ENCODE measurements around the gene ARHGEF10L.

Gene ARHGEF10L

DNA sequence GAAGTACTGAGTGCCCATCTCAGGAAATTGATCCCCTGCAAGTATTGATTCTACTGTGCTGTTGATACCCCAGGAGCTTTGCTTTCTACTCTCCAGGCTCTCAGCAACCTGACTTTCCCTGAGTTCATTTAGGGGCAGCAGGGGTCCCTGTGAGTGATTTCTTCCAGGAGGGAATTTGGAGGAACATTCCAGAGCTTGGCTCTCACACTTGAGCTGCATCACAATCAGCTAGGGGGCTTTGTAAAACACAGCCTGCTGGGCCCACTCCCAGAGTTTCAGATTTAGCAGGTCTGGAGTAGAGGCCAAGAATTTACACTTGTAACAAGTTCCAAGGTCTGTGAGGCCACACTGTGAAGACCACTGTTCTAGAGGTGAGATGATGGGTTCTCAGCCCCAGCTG lies 199.6 kb downstream of the ARHGEF10L start:
- DNase-seq (ENCODE audit: low read depth in 2 of 2), result no peak
- no peak overlapping the region for H3K4me3 ChIP-seq (replicated peaks in 1 of 2; ENCODE audit: low read depth in 2 of 2, low read length in 2 of 2)
- TF ChIP-seq, protein P1, sequence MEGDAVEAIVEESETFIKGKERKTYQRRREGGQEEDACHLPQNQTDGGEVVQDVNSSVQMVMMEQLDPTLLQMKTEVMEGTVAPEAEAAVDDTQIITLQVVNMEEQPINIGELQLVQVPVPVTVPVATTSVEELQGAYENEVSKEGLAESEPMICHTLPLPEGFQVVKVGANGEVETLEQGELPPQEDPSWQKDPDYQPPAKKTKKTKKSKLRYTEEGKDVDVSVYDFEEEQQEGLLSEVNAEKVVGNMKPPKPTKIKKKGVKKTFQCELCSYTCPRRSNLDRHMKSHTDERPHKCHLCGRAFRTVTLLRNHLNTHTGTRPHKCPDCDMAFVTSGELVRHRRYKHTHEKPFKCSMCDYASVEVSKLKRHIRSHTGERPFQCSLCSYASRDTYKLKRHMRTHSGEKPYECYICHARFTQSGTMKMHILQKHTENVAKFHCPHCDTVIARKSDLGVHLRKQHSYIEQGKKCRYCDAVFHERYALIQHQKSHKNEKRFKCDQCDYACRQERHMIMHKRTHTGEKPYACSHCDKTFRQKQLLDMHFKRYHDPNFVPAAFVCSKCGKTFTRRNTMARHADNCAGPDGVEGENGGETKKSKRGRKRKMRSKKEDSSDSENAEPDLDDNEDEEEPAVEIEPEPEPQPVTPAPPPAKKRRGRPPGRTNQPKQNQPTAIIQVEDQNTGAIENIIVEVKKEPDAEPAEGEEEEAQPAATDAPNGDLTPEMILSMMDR (IDR thresholded peaks at IDR 0.05; ENCODE audit: low read depth, low read length), result no peak

DNA sequence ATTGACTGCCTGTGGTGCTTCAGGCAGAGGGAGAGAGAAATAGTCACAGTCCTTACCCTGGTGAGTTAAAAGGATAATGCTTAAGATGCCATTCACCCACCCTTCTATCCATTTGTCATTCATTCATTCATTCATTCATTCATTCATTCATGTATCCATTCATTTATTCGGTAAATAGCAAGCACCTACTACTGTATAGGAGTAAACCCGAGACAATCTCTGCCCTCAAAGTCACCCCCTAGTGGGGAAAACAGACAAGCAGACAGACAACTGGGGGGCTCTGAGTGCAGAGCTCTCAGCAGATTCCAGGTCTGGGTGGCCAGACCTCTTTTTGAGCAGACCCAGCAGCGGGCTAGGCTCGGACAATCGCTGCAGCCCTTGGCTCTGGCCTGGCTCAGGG lies 201.6 kb downstream of the ARHGEF10L start:
- TF ChIP-seq, protein P1 (IDR thresholded peaks at IDR 0.05; ENCODE audit: low read depth, low read length), result no peak
- H3K4me3 ChIP-seq (replicated peaks in 1 of 2; ENCODE audit: low read depth in 2 of 2, low read length in 2 of 2), result no peak overlapping the region
- no peak for DNase-seq (ENCODE audit: low read depth in 2 of 2)

DNA sequence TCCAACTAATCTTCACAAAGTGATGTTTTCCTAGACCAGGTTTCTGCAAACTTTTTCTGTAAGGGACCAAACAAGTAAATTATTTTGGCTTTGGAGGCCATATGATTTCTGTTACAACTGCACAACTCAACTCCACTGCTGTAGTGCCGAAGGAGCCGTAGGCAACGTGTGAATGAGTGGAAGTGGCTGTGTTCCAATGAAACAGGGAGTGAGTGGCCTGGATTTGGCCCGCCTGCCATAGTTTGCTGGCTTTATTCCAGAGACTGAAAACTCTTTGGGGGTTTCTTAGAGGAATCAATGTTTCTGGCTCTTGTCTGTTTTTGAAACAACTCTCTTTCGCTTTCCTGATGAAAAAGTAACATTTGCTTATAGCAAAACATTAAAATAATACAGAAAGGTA lies 203.1 kb downstream of the ARHGEF10L start:
- DNase-seq (ENCODE audit: low read depth in 2 of 2), result peak; percentile 38 to 69
- no peak overlapping the region for H3K4me3 ChIP-seq (replicated peaks in 1 of 2; ENCODE audit: low read depth in 2 of 2, low read length in 2 of 2)
- TF ChIP-seq, protein P1 (IDR thresholded peaks at IDR 0.05; ENCODE audit: low read depth, low read length), result no peak

DNA sequence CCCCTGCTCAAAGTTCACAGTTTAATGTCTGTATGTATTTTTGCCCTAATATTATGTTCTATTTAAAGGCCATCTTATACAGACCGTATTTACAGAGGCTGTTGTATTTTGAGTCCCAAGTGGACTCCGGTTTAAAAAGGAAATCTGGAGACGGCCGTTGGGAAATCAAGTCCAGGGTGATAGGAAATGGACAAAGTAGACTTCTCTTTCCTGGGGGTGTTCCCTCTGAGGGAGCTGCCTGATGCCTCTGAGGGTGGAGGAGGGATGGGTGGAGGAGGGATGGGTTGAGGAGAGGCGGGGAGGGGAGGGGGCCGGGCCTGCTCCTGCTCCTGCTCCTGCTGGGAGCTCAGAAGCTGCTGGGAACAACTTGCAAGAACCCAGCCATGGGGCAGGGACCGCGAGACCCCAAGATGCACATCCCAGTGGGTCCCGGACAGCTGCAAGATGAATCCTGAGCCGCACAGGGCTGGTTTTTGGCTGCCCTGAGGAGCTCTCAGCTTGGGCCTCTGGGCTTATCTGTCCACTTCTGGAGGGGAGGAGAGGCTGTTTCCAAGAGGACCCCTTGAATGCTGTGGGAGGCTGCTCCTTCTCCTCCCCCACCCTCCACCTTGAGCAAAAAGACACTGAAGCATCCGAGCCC lies 203.6 kb downstream of the ARHGEF10L start:
- TF ChIP-seq, protein P1 (IDR thresholded peaks at IDR 0.05; ENCODE audit: low read depth, low read length), result no peak
- DNase-seq (ENCODE audit: low read depth in 2 of 2), result peak in 1 of 2 donors; percentile 11
- H3K4me3 ChIP-seq (replicated peaks in 1 of 2; ENCODE audit: low read depth in 2 of 2, low read length in 2 of 2), result no peak overlapping the region

DNA sequence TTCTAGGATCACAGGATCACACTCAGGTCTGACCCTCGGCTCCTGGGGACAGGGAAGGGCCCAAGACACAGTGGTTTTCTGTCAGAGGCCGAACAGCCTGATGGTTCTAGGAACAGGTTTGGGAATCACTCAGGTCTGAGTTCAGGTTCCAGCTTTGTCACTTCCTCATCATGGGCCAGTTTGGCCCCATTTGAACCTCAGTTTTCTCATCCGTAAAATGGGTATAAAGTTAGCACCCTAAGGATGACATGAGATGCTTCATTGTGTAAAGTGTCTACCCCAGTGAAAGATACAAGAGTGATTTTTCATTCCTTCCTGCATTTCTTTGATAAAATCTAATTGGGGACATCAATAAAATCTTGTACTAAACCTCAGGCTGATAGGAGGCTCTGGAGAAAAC lies 204.4 kb downstream of the ARHGEF10L start:
- TF ChIP-seq, protein P1 (IDR thresholded peaks at IDR 0.05; ENCODE audit: low read depth, low read length), result no peak
- DNase-seq (ENCODE audit: low read depth in 2 of 2), result no peak
- H3K4me3 ChIP-seq (replicated peaks in 1 of 2; ENCODE audit: low read depth in 2 of 2, low read length in 2 of 2), result no peak overlapping the region

DNA sequence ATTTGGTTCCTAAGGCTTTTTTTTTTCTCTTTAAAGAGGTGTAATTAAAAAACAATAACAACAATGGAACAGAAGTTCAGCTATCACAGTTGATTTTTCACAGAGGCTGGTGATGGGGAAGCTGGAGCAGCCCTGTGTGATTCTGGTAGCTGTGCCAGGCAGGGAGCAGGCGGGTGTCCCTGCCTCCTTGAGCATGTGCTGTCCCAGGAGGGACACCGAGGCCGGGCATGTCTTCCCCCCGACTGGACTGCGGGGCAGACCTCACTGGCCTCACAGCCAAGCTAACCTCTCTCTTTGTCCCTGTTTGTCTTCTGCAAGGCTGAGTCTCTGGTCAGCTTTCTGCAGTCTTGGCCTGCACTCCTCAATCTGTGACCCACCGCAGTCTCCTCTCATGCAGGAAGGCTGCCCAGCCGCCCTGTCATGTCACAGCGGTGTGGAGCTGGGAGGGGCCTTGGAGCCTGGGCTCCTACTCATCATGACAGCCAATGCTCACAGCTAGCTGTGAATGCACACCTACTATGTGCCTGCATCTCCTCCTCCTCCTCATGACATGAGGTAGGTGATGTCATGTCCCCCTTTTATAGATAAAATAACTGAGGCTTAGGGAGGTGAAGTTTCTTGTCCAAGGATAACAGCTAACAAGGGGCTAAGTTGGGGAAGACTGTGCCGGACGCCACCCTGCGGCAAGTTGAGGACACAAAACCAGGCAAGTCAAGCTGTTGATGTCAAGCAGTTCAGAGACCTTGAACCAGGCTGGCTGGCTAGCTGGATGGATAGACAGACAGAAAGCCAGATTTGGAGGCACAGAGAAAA lies 205.4 kb downstream of the ARHGEF10L start:
- H3K4me3 ChIP-seq (replicated peaks in 1 of 2; ENCODE audit: low read depth in 2 of 2, low read length in 2 of 2), result no peak overlapping the region
- peak in 1 of 2 donors; percentile 12 for DNase-seq (ENCODE audit: low read depth in 2 of 2)
- TF ChIP-seq, protein P1 (IDR thresholded peaks at IDR 0.05; ENCODE audit: low read depth, low read length), result no peak

All from cardiac fibroblast (primary cell).